MM.1S (cell line): Measurements from ENCODE around the gene GULP1.
"Not testable (repeated sequence)": the region's sequence is repeated elsewhere in the genome, so short reads cannot be mapped to it uniquely, and the experiment has no call there.

Experiments
- DNase-seq: peaks from one replicate; pipeline ENCODE4 v3.0.0-alpha.2; 2015
- H2AFZ ChIP-seq: fragments of 300-600 bp; sonication (generic); 2 replicates; pipeline ENCODE4 v1.6.0; 2016; ENCODE audit warnings: antibody characterized with exemption, low read length
- H3F3A ChIP-seq: fragments of 300-600 bp; sonication (generic); 2 replicates; pipeline ENCODE4 v1.6.1; 2016; ENCODE audit warnings: mild to moderate bottlenecking, antibody characterized with exemption, low read length, moderate library complexity, mixed read lengths; ENCODE audit not compliant: insufficient read depth
- H3K27ac ChIP-seq: fragments of 300-600 bp; sonication (generic); 2 replicates; pipeline ENCODE4 v1.5.1; 2016; ENCODE audit warnings: mild to moderate bottlenecking, low read length
- H3K27me3 ChIP-seq: fragments of 300-600 bp; sonication (generic); replicated peaks from 2 replicates; pipeline ENCODE4 v1.6.0; 2016; ENCODE audit warnings: low read length; ENCODE audit not compliant: insufficient read depth
- H3K36me3 ChIP-seq: fragments of 300-600 bp; sonication (generic); replicated peaks from 2 replicates; pipeline ENCODE4 v1.6.1; 2016; ENCODE audit warnings: mild to moderate bottlenecking, low read length, mixed read lengths; ENCODE audit not compliant: insufficient read depth
- H3K4me1 ChIP-seq: fragments of 300-600 bp; sonication (generic); 2 replicates; pipeline ENCODE4 v1.6.1; 2016; ENCODE audit warnings: low read length, mixed read lengths
- H3K4me2 ChIP-seq: fragments of 300-600 bp; sonication (generic); 2 replicates; pipeline ENCODE4 v1.6.0; 2016; ENCODE audit warnings: low read depth, low read length
- H3K4me3 ChIP-seq: fragments of 300-600 bp; sonication (generic); 2 replicates; pipeline ENCODE4 v1.5.1; 2016; ENCODE audit warnings: low read length, mixed read lengths
- H3K79me2 ChIP-seq: fragments of 300-600 bp; sonication (generic); 2 replicates; pipeline ENCODE4 v1.6.1; 2016; ENCODE audit warnings: mixed run types, low read length, mixed read lengths
- H3K9ac ChIP-seq: fragments of 300-600 bp; sonication (generic); 2 replicates; pipeline ENCODE4 v1.6.1; 2016; ENCODE audit warnings: low read length, mixed read lengths
- H3K9me2 ChIP-seq: fragments of 300-600 bp; sonication (generic); replicated peaks from 2 replicates; pipeline ENCODE4 v1.6.1; 2016; ENCODE audit warnings: mild to moderate bottlenecking, low read length, mixed read lengths; ENCODE audit not compliant: insufficient read depth
- H3K9me3 ChIP-seq: fragments of 300-600 bp; sonication (generic); replicated peaks from 2 replicates; pipeline ENCODE4 v1.6.1; 2016; ENCODE audit warnings: mild to moderate bottlenecking, low read length, mixed read lengths; ENCODE audit not compliant: insufficient read depth
- H4K20me1 ChIP-seq: fragments of 300-600 bp; sonication (generic); 2 replicates; pipeline ENCODE4 v1.6.1; 2016; ENCODE audit warnings: mild to moderate bottlenecking, low read length, moderate library complexity, mixed read lengths; ENCODE audit not compliant: insufficient read depth
- EZH2 ChIP-seq: fragments of 300-600 bp; sonication (generic); optimal IDR thresholded peaks from 2 replicates; pipeline ENCODE3; 2017; ENCODE audit warnings: low read depth, mild to moderate bottlenecking, antibody characterized with exemption, low read length, mixed read lengths
- EZH2phosphoT487 ChIP-seq: fragments of 300-600 bp; sonication (generic); IDR thresholded peaks from 2 replicates; pipeline ENCODE4 v1.6.1; 2018; ENCODE audit warnings: antibody characterized with exemption, low read length
- TF ChIP-seq, protein P1 (sequence below): fragments of 300-600 bp; sonication (generic); IDR thresholded peaks from 2 replicates; pipeline ENCODE4 v1.5.1; 2016; ENCODE audit warnings: antibody characterized with exemption, low read length, mixed read lengths

The GULP1 gene

DNA sequence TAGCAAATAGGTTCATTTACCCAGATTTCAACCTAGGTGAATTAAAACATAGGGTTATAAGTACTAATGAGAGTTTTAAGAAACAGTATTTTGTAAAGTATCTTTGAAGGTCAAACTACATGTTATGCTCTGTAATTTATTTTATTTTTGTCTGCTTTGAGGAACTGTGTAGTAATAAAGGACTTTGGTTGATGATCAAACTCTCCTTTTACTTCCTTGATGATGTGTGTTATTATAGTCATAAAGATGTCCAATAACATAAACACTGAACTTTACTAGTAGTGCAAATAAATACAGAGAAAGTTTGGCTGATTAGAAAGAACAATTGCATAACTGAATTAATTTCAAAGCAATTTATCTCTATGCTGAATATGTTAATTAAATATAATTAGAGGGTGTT lies 6.3 kb downstream of the GULP1 start:
- TF ChIP-seq, protein P1, sequence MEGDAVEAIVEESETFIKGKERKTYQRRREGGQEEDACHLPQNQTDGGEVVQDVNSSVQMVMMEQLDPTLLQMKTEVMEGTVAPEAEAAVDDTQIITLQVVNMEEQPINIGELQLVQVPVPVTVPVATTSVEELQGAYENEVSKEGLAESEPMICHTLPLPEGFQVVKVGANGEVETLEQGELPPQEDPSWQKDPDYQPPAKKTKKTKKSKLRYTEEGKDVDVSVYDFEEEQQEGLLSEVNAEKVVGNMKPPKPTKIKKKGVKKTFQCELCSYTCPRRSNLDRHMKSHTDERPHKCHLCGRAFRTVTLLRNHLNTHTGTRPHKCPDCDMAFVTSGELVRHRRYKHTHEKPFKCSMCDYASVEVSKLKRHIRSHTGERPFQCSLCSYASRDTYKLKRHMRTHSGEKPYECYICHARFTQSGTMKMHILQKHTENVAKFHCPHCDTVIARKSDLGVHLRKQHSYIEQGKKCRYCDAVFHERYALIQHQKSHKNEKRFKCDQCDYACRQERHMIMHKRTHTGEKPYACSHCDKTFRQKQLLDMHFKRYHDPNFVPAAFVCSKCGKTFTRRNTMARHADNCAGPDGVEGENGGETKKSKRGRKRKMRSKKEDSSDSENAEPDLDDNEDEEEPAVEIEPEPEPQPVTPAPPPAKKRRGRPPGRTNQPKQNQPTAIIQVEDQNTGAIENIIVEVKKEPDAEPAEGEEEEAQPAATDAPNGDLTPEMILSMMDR: no peak
- no peak overlapping the region for H3K27ac ChIP-seq
- no peak overlapping the region for H3K4me2 ChIP-seq
- no peak for DNase-seq
- H4K20me1 ChIP-seq: no peaks in the 10 kb centered on the region
- H3K4me3 ChIP-seq: no peak overlapping the region
- H3K9me2 ChIP-seq: no peaks in the 10 kb centered on the region
- H3K4me1 ChIP-seq: no peaks in the 10 kb centered on the region
- H3K9ac ChIP-seq: no peak overlapping the region
- no peaks in the 10 kb centered on the region for H3K79me2 ChIP-seq
- H3F3A ChIP-seq: no peaks in the 10 kb centered on the region
- H3K36me3 ChIP-seq: no peaks in the 10 kb centered on the region
- H3K9me3 ChIP-seq: no peaks in the 10 kb centered on the region
- H3K27me3 ChIP-seq: no peaks in the 10 kb centered on the region
- H2AFZ ChIP-seq: no peak overlapping the region

DNA sequence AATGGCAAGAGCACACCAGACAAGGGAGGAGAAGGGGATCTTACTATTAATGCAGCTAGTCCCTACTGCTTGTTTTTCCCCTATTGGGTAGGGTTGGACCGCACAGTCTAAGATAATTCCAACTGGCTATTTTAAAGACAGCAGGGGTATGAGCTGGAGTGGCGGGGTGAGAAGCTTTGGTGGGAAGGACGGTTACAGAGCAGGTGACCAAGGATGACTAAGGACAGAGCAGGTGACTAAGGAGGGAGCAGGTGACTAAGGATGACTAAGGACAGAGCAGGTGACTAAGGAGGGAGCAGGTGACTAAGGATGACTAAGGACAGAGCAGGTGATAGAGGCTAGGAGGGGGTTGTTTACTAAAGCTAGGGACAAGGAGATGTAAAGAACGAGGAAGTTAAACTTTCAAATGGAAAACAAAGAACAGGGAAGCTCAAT lies 7.3 kb downstream of the GULP1 start:
- not testable (repeated sequence) for H2AFZ ChIP-seq, H3K4me2 ChIP-seq, H4K20me1 ChIP-seq, H3K4me3 ChIP-seq, H3K27ac ChIP-seq, H3K4me1 ChIP-seq, H3K36me3 ChIP-seq, DNase-seq, H3F3A ChIP-seq, H3K9me2 ChIP-seq, H3K79me2 ChIP-seq, H3K9me3 ChIP-seq, H3K9ac ChIP-seq, H3K27me3 ChIP-seq

DNA sequence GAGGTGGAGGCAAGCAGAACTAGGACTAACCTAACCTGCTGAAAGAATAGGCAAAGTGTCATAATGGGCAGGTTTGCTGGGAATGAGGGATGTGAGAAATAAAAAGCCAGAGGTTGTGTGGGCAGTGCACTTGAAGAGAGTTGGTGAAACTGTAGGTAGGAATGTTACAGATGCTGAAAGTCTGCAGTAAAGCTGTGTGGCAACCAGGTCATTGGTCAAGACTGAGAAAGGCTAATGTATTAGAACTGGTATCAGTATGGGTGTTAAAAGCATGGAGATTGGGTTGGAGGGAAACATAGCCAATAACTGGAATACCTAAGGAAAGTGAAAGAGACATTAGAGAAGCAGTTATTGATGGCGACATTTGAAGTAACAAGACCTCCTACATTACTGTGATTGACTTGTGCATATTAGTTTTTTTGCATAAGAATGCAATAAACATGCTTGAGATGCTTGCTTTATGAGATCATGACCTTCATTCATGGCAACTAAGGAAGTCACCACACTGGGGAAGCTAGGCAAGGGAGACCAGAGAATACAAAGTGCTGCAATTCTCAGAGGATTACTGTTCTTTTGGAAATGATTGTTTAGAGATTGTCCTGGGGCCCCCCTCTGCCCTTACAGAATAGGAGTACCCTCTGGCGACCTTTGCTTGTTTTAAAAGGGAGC lies 11.8 kb downstream of the GULP1 start:
- Histone ChIP-seq H3K4me3 (no peak overlapping the region), H3K9ac (no peak overlapping the region), H3K4me1 (no peaks in the 10 kb centered on the region), H3K9me3 (no peaks in the 10 kb centered on the region), H3K36me3 (no peaks in the 10 kb centered on the region), H3K9me2 (no peaks in the 10 kb centered on the region), H2AFZ (no peak overlapping the region), H3K27me3 (no peaks in the 10 kb centered on the region), H3K4me2 (no peak overlapping the region), H3K27ac (no peak overlapping the region), H3K79me2 (no peaks in the 10 kb centered on the region), H3F3A (no peaks in the 10 kb centered on the region), H4K20me1 (no peaks in the 10 kb centered on the region)
- DNase-seq: no peak
- TF ChIP-seq EZH2phosphoT487 (no peak), EZH2 (no peak)
- TF ChIP-seq, protein P1: no peak

DNA sequence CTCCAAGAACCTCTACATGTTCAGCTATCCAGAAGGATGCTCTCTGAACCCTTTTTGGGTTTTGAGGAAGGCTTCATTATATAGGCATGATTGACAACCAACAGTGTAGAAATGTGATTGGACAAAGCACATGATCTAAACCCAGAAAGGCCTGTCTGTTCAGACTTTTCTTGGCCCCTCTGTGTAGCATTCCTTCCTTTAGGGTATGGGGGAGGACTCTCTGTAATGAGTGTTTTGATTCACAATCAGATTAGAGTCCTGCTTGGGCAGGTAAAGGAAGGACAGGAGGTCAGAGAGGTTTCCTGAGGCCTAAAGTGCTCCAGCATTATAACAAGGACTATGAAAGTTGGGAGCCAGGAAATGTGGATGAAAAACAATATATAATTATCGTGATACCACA lies 13.6 kb downstream of the GULP1 start:
- no peaks in the 10 kb centered on the region for H3K79me2 ChIP-seq
- H3K36me3 ChIP-seq: no peaks in the 10 kb centered on the region
- no peak for DNase-seq
- H4K20me1 ChIP-seq: no peaks in the 10 kb centered on the region
- no peaks in the 10 kb centered on the region for H3K27me3 ChIP-seq
- TF ChIP-seq, protein P1: no peak
- TF ChIP-seq EZH2 (no peak), EZH2phosphoT487 (no peak)
- no peak overlapping the region for H3K9ac ChIP-seq
- no peaks in the 10 kb centered on the region for H3K9me3 ChIP-seq
- no peak overlapping the region for H3K4me2 ChIP-seq
- H3F3A ChIP-seq: no peaks in the 10 kb centered on the region
- H3K4me1 ChIP-seq: no peaks in the 10 kb centered on the region
- H3K27ac ChIP-seq: no peak overlapping the region
- no peak overlapping the region for H2AFZ ChIP-seq
- no peaks in the 10 kb centered on the region for H3K9me2 ChIP-seq
- H3K4me3 ChIP-seq: no peak overlapping the region
